ENCODE data around the gene CHRM5.
"Not testable (repeated sequence)": the region's sequence is repeated elsewhere in the genome, so short reads cannot be mapped to it uniquely, and the experiment has no call there.

Gene CHRM5

DNA sequence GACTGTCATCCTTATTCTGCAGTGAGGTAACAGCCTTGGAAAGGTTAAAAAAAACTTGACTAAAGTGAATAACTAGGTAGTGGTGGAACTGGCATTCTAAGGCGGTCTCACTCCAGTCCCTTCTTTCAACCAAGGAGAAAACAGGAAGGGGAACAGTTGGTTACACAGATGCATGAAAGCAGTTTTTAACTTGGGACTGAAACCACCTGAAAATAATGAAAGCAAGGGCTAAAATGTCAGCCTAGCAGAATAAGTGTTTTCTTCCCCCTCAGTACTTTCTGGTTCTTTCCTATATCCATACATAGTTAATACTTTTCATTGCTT lies 71.5 kb downstream of the CHRM5 start:
- DNase-seq (ENCODE audit: low read depth in 1 of 2, low spot score in 1 of 2): no peak

DNA sequence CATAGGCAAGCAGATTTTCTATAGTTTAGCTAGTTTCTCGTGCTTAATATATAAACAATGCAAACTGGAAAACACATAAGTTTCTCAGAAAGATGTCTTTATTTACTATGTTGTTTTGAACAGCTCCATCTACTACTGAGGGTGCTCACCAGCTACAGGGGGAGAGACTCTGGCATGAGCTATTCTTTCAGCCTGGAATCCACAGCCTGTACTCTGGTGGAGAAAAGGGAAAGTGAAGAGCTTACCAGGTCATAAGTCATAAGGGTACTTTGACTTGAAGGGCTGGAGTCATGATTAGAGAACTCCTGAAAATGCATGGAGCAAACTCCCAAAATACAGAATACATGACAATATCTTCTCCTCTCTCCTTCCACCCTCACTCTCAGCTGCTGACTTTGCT lies 75.1 kb downstream of the CHRM5 start:
- DNase-seq (ENCODE audit: low read depth in 1 of 2, low spot score in 1 of 2): no peak

DNA sequence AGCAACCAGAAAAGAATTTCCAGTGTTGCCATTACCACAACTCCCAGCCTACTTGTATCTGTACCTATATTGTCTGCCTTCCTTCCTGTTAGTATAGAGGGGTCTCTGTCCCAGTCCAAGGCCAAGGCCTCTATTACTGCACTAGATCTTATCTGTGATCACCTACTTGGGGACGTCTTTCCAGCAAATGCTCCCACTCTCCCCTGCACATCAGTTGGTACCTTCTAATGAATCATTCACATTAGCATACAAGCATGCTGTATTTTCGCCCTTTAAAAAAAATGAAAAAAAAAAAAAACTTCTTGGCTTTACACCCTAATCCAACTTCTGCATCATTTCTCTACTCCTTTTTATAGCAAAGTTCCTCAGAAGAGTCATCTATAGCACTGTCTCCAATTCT lies 75.5 kb downstream of the CHRM5 start:
- no peak for DNase-seq (ENCODE audit: low read depth in 1 of 2, low spot score in 1 of 2)

DNA sequence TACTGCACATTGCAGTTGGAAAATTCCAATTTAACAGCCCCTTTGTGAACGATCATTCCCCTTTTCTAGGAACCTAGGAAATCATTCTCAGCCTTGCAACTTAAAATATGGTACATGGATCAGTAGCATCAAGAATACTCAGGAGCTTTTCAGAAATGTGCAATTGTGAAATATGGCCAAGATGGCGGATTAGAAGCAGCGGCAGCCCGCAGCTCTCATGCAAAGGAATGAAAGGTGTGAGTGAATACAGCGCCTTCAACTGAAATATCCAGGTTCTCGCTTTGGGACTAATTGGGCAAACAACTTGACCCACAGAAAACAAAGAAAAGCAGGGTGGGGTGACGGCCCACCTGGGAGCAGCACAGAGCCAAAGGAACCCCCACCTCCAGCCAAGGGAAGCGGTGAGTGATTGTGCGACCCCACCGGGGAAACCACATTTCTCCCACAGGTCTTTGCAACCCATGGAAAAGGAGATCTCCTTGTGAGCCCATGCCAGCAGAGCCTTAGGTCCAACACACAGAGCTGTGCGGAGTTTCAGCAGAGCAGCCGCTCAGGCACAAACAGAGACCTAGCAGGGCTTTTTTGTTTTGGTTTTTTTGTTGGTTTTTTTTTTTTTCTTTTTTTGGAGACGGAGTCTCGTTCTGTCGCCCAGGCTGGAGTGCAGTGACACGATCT lies 78.3 kb downstream of the CHRM5 start:
- no peak for DNase-seq (ENCODE audit: low read depth in 1 of 2, low spot score in 1 of 2)

DNA sequence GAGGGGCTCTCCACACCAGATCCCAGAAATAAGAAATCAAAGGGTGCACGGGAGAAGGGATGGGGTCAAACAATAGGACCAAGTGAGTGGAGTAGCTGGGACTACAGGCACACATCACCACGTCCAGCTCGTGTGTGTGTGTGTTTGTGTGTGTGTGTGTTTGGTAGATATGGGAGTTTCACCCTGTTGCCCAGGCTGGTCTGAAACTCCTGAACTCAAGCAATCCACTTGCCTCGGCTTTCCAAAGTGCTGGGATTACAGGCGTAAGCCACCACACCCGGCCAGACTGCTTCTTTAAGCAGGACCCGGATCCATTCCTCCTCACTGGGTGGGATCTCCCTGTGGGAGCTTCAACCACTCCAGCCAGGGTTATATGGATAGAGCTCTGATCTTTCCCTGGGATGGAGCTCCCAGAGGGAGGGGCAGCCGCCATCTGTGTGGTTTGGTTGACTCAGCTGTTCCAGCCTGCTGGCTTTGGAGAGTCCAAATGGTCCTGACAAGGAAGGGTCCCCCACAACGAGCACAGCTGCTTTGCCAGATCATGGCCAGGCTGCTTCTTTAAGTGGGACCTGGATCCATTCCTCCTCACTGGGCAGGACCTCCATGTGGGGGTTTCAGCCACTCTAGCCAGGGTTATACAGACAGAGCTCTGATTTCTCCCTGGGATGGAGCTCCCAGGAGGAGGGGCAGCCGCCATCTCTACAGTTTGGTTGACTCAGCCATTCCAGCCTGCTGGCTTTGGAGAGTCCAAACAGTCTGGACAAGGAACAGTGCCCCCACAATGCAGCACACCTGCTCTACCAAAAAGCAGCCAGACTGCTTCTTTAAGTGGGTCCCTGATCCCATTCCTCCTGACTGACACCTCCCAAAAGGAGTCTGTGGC lies 79.8 kb downstream of the CHRM5 start:
- DNase-seq (ENCODE audit: low read depth in 1 of 2, low spot score in 1 of 2): no peak

DNA sequence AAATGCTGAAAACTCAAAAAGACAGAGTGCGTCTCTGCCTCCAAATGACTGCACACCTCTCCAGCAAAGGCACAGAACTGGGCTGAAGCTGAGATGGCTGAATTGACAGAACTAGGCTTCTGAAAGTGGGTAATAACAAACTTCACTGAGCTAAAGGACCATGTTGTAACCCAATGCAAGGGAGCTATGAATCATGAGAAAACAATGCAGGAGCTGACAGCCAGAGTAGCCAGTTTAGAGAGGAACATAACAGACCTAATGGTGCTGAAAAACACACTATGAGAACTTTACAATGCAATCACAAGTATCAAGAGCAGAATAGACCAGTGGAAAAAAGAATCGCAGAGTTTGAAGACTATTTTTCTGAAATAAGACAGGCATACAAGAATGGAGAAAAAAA lies 80.8 kb downstream of the CHRM5 start:
- no peak for DNase-seq (ENCODE audit: low read depth in 1 of 2, low spot score in 1 of 2)

DNA sequence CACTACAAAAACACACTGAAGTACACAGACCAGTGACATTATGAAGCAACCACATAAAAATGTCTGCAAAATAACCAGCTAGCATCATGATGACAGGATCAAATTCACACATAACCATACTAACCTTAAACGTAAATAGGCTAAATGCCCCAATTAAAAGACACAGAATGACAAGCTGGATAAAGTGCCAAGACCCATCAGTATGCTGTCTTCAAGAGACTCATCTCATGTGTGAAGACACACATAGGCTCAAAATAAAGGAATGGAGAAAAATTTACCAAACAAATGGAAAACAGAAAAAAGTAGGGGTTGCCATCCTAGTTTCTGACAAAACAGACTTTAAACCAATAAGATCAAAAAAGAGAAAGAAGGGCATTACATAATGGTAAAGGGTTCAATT lies 82.1 kb downstream of the CHRM5 start:
- not testable (repeated sequence) for DNase-seq (ENCODE audit: low read depth in 1 of 2, low spot score in 1 of 2)

DNA sequence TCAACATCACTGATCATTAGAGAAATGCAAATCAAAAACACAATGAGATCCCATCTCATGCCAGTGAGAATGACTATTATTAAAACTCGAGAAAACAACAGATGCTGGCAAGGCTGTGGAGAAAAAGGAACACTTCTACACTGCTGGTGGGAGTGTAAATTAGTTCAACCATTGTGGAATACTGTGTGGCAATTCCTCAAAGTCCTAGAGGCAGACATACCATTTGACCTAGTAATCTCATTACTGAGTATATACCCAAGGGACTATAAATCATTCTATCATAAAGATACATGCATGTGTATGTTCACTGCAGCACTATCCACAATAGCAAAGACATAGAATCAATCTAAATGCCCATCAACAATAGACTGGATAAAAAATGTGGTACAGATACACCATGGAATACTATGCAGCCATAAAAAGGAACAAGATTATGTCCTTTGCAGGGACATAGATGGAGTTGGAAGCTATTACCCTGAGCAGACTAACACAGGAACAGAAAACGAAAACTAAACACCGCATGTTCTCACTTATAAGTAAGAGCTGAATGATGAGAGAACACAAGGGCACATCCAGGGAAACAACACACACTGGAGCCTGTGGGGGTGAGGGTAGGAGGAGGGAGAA lies 85.9 kb downstream of the CHRM5 start:
- DNase-seq (ENCODE audit: low read depth in 1 of 2, low spot score in 1 of 2): no peak

DNA sequence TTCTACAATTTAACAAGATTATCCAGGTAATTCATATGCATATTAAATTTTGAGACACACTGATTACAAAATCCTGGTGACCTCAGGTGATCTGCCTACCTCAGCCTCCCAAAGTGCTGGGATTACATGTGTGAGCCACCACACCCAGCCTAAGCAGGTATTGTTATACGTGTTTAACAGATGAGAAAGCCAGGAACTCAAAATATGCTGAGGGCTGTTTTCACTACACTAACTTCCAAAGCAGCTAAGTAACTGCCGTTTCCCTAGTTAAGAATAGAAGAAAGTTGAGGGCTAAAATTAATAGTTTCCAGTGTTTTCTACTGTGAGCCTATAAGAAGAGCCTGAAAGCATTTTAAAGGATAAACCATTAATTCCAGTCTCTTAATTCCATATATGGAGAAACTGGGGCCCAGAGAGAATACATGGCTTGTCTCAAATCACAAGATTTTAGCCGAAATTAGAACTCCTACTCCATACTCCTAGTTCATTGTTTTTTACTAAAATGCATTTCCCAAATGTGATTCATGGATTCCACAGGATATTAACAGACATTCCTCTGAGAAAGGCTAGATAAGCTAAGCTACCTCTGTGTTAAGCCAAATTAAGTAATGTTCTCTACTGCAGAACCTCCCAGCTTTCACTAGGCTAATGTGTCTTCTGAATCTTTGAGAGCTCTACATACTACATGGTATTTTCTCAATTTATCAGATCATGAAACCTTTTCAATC lies 87.7 kb downstream of the CHRM5 start:
- DNase-seq (ENCODE audit: low read depth in 1 of 2, low spot score in 1 of 2): no peak

DNA sequence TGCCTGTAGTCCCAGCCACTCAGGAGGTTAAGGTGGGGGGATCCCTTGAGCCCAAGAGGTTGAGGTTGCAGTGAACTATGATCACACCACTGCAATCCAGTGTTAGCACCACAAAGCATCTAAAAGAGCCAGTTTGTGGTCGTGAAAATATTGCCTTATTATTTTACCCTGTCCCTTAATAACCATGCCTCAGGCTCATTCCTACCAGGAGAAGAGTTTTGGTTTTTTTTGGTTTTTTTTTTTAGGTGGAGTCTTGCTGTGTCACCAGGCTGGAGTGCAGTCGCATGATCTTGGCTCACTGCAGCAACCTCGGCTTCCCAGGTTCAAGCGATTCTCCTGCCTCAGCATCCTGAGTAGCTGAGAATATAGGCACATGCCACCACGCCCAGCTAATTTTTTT lies 88.6 kb downstream of the CHRM5 start:
- no peak for DNase-seq (ENCODE audit: low read depth in 1 of 2, low spot score in 1 of 2)

DNA sequence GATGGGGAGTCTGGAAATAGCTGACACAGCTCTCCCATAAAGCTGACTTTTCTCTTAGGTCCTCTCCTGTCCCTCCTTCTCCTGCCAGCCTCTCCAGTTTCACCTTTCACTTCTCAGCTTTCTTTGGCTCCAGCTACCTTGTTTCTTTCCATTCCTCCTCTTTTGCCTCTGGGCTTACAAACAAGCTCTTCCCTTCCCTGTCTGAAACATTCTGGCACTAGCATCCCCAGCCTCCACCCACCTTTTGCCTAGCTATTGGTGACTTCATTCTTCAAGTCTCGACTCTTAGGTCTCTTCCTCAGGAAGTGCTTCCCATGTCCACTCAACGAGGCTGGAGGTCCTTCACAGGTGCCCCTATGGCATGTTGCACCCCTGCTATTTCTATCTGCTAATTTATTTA lies 91.2 kb downstream of the CHRM5 start:
- no peak for DNase-seq (ENCODE audit: low read depth in 1 of 2, low spot score in 1 of 2)

DNA sequence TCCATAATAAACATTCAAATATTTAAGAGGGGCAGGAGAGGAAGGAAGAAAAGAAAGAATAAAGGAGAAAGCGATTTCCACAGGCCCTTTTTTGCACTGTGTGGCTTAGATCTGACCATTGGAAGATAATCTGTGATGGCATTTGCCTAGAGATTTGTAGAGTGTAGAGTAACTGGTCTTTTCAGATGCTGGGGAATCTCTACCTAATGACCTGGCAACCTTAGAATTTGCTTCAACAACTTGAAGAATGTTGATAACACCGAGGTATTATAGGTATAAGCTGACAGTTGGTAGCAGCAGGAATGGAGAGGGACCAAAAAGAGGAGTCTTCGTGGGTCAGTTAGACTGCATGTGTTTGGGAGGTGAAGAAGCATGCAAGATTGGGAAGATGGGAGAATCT lies 91.6 kb downstream of the CHRM5 start:
- no peak for DNase-seq (ENCODE audit: low read depth in 1 of 2, low spot score in 1 of 2)

DNA sequence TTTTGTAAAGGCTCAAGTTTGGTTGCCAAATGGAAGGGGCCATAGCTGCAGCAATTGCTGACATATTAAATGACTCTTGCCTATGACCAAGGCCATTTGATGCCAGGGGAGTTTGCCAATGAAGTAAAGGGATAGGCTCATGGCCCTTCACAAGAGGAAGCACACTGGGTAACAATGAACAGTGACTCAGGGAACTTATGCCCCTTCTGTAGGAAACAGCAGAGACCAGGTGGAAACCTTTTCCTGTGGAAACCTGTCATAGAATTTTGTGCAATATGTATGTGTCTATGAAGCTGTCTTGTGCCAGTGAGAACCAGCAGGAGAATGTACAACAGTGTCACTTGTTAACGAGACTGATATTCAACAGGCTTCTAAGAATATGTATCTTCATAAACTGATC lies 96.1 kb downstream of the CHRM5 start:
- no peak for DNase-seq (ENCODE audit: low read depth in 1 of 2, low spot score in 1 of 2)

DNA sequence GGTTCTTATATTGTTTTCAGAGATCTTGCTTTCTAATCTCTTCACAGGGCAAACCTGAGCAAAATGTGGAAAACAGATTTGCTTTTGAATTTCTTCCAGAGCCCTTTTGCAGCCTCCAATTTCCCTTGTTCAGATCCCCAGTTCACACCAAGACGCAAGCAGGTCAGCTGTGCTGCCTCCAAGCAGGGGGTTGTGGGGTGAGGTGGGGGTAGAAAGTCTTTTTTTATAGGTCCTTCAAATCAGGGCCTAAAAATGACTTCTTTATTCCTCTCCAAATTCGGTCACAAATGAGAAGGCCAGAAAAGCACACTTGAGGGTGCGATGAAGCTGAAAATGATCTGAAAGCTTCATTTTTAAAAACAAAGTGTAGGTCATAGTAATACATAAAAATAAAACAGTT lies 97.0 kb downstream of the CHRM5 start:
- DNase-seq (ENCODE audit: low read depth in 1 of 2, low spot score in 1 of 2): no peak

DNA sequence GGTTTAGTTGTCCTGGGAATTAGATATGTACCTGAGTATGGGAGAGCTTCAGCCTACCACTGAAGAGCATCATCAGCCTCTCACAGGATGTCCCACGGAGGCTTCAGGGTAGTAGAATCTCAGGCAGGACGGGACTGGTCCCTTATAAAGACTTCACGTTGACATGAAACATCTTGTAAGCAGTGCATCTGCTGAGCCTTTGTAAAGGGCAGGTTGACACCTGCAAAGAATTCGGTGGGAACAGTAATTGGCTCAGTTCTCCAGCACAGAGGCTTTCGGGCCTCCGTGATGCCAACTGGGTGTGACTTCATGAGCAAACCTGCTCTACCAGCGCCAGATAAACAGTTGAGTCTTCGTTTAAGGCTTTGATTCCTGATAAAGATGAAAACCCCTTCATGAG lies 97.6 kb downstream of the CHRM5 start:
- no peak for DNase-seq (ENCODE audit: low read depth in 1 of 2, low spot score in 1 of 2)

DNA sequence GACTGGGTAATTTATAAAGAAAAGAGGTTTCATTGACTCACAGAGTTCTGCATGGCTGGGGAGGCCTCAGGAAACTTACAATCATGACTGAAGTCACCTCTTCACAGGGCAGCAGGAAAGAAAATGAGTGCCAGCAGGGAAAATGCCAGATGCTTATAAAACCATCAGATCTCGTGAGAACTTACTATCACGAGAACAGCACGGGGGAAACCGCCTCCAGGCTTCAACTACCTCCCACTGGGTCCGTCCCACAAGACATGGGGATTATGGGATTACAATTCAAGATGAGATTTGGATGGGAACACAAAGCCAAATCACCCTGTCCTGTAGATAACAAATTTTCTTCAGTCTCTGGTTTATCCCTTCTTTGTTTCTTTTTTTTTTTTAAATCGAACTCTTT lies 101.7 kb downstream of the CHRM5 start:
- no peak for DNase-seq (ENCODE audit: low read depth in 1 of 2, low spot score in 1 of 2)

DNA sequence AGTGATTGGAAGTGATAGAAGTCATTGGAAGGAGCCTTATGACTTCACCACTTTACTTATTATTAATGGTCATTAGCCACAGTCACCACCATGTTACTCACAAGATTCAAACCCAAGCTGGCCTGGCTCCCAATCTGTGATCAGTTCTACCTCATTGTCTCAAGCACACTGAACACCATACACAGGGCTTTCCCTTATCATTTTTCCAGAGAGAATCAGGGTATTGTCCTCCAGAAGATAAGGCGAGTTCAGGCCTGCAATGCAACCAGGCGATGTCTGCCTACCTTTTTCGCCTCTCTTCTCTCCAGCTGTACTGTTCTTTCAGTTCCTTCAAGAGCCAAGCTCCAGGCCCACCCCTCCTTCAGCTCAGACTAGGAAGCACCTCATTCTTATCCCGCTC lies 108.5 kb downstream of the CHRM5 start:
- no peak for DNase-seq (ENCODE audit: low read depth in 1 of 2, low spot score in 1 of 2)

DNA sequence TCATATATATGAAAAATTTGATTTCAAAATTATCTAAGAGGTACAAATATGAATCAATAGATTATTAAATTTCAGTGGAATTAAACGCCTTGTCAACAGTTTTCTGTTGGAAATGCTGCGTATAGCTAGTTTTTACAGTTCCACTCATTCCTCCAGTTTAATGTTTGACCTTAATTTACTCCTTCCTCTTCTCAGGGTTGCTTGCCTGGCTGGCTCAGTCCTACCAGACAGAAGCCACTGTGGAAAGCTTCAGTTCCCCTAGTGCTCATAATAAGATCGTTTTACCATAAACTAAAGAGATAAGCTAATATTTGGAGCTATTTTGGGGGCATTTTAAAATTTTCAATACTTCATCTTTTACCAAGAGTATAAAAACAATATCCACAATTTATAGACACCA lies 110.6 kb downstream of the CHRM5 start:
- DNase-seq (ENCODE audit: low read depth in 1 of 2, low spot score in 1 of 2): no peak

DNA sequence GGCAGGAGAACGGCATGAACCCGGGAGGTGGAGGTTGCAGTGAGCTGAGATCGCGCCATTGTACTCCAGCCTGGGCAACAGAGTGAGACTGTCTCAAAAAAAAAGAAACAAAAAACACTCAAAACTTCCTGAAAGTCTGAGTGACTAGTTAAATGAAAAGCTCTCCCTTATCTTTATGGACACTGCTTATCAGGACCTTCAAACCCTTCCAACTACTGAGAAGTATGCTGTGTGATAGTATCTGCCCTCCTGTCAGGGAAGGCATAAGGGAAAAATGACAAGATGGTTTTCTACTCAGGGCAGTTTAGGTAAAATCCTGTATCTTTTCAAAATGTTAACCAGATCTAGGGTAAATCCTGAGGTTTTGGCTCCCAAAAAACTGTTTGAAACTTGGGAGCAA lies 111.6 kb downstream of the CHRM5 start:
- DNase-seq (ENCODE audit: low read depth in 1 of 2, low spot score in 1 of 2): no peak

DNA sequence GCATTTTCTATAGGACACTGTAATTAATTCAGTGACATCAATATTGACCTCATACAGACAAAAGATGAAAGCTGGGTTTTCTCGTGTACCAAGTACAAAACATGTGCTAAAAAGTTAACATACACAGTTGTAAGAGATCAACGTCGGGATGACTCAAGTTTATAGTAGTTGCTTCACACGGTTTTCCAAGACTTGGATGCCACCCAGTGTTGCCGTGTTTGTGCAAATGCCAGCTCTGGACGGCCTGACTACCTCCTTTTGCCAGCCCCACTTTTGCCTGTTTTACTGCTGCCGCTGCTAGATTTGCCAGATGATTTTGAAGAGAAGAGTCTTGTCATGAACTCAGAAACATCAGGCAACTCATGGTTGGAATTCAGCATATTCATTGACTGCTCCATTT lies 115.8 kb downstream of the CHRM5 start:
- DNase-seq (ENCODE audit: low read depth in 1 of 2, low spot score in 1 of 2): no peak

DNA sequence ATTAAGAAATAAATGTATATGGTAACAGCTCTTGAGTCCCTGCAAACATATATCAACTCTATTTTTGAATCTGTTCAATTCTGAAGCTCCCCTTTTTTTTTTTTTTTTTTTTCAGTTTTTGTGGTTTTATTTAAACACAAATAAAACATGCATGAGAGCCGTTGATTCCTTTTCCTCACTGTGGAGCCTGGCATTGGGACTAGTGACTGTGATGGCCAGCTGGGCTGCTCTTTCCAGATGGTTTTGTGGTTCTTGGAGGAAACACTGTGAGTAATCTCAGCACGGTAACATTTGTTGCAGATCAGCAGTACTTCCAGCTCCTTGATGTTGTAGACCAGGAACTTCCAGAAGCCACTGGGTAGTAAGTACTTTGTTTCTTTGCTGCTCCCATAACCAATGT lies 117.4 kb downstream of the CHRM5 start:
- DNase-seq (ENCODE audit: low read depth in 1 of 2, low spot score in 1 of 2): no peak

DNA sequence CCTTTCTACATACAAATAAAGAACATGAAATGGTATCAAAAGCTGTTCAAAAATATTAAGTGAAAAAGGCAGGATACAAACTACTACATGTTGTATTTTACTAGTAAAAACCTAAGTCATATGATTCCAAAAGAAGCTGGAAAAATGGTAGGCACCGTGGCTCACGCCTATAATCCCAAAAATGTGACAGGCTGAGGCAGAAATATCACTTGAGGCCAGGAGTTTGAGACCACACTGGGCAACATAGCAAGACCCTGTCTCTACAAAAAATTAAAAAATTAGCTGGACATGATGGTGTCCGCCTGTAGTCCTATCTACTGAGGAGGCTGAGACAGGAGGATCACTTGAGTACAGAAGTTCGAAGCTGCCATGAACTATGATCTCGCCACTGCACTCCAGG lies 131.6 kb downstream of the CHRM5 start:
- DNase-seq (ENCODE audit: low read depth in 1 of 2, low spot score in 1 of 2): no peak
